GM23338 (cell line): Measurements from ENCODE around the gene CASKIN2. TPM values are rescaled to one million over a fixed set of nuclear protein-coding genes. Genes with fewer than 3 reads are reported as not detected.

Experiments
- ATAC-seq: fragments of 200-7000 bp; cut with Tn5 transposase; 3 replicates; pipeline ENCODE4 v1.9.1; 2020
- DNase-seq: peaks from one replicate; pipeline ENCODE4 v3.0.0-alpha.2; 2015; ENCODE audit warnings: low spot score
- H2AFZ ChIP-seq: fragments of 200-600 bp; sonication (generic); 2 replicates; pipeline ENCODE4 v1.8.0; 2016; ENCODE audit warnings: antibody characterized with exemption, mild to moderate bottlenecking, moderate library complexity
- H3F3A ChIP-seq: fragments of 200-600 bp; sonication (generic); replicated peaks from 2 replicates; pipeline ENCODE4 v1.8.0; 2017; ENCODE audit warnings: antibody characterized with exemption, mixed run types, low read depth
- H3K27ac ChIP-seq: fragments of 200-600 bp; sonication (generic); 2 replicates; pipeline ENCODE4 v1.6.1; 2016; ENCODE audit warnings: low read depth
- H3K27me3 ChIP-seq: fragments of 200-600 bp; sonication (generic); 2 replicates; pipeline ENCODE4 v1.8.0; 2016; ENCODE audit warnings: mild to moderate bottlenecking, mixed run types, moderate library complexity; ENCODE audit not compliant: insufficient read depth
- H3K36me3 ChIP-seq: fragments of 200-600 bp; sonication (generic); 2 replicates; pipeline ENCODE4 v1.8.0; 2016; ENCODE audit warnings: mild to moderate bottlenecking; ENCODE audit not compliant: insufficient read depth
- H3K4me1 ChIP-seq: fragments of 200-600 bp; sonication (generic); 2 replicates; pipeline ENCODE4 v1.8.0; 2016; ENCODE audit warnings: mild to moderate bottlenecking, moderate library complexity; ENCODE audit not compliant: insufficient read depth
- H3K4me2 ChIP-seq: fragments of 200-600 bp; sonication (generic); 2 replicates; pipeline ENCODE4 v1.7.1; 2017; ENCODE audit warnings: mixed run types
- H3K4me3 ChIP-seq: fragments of 200-600 bp; sonication (generic); 2 replicates; pipeline ENCODE4 v1.6.1; 2016; ENCODE audit warnings: mixed run types
- H3K79me2 ChIP-seq: fragments of 200-600 bp; sonication (generic); replicated peaks from 2 replicates; pipeline ENCODE4 v1.8.0; 2017; ENCODE audit warnings: mild to moderate bottlenecking; ENCODE audit not compliant: insufficient read depth
- H3K9me2 ChIP-seq: fragments of 200-600 bp; sonication (generic); 2 replicates; pipeline ENCODE4 v1.8.0; 2017; ENCODE audit not compliant: insufficient read depth
- H4K20me1 ChIP-seq: fragments of 200-600 bp; sonication (generic); replicated peaks from 2 replicates; pipeline ENCODE4 v1.8.0; 2017; ENCODE audit warnings: mild to moderate bottlenecking; ENCODE audit not compliant: insufficient read depth
- H3K27ac Mint-ChIP-seq: 2 replicates; pipeline ENCODE4 v1.8.0; 2020; ENCODE audit warnings: inconsistent platforms, mild to moderate bottlenecking, moderate library complexity, mixed read lengths
- H3K27me3 Mint-ChIP-seq: 3 replicates; pipeline ENCODE4 v1.8.0; 2022; ENCODE audit warnings: low read depth, mild to moderate bottlenecking, moderate library complexity, mixed read lengths, inconsistent platforms; ENCODE audit not compliant: insufficient read depth, poor library complexity
- H3K36me3 Mint-ChIP-seq: 3 replicates; pipeline ENCODE4 v1.8.0; 2021; ENCODE audit warnings: low read depth, mild to moderate bottlenecking, inconsistent platforms, moderate library complexity, mixed read lengths
- H3K4me1 Mint-ChIP-seq: 3 replicates; pipeline ENCODE4 v1.8.0; 2020; ENCODE audit warnings: mild to moderate bottlenecking, inconsistent platforms, mixed read lengths
- H3K4me3 Mint-ChIP-seq: 3 replicates; pipeline ENCODE4 v1.8.0; 2021; ENCODE audit warnings: moderate library complexity, mild to moderate bottlenecking, inconsistent platforms, mixed read lengths
- H3K9me3 Mint-ChIP-seq: 3 replicates; pipeline ENCODE4 v1.8.0; 2020; ENCODE audit warnings: moderate library complexity, mild to moderate bottlenecking, inconsistent platforms, mixed read lengths
- CREB1 ChIP-seq: fragments of 250-450 bp; sonication (Bioruptor Pico); IDR thresholded peaks from 2 replicates; pipeline ENCODE4 v1.5.0; 2020; ENCODE audit warnings: low read depth, mild to moderate bottlenecking, moderate library complexity
- EZH2 ChIP-seq: fragments of 200-600 bp; sonication (generic); IDR thresholded peaks from one replicate; pipeline ENCODE4 v1.8.0; 2017; ENCODE audit warnings: antibody characterized with exemption, mild to moderate bottlenecking, low read depth; ENCODE audit not compliant: unreplicated experiment
- EZH2phosphoT487 ChIP-seq: fragments of 200-600 bp; sonication (generic); IDR thresholded peaks from one replicate; pipeline ENCODE4 v1.8.1; 2018; ENCODE audit warnings: antibody characterized with exemption; ENCODE audit not compliant: unreplicated experiment
- JUNB ChIP-seq: IDR thresholded peaks from one replicate; pipeline ENCODE4 v1.6.1; 2016; ENCODE audit warnings: antibody characterized with exemption; ENCODE audit not compliant: unreplicated experiment
- NANOG ChIP-seq: IDR thresholded peaks from 2 replicates; pipeline ENCODE4 v1.6.1; 2016; ENCODE audit warnings: antibody characterized with exemption, borderline replicate concordance
- STAT1 ChIP-seq: IDR thresholded peaks from one replicate; pipeline ENCODE4 v1.6.1; 2016; ENCODE audit warnings: antibody characterized with exemption; ENCODE audit not compliant: unreplicated experiment
- ZNF114 ChIP-seq: fragments of 250-450 bp; sonication (Bioruptor Pico); IDR thresholded peaks from 2 replicates; pipeline ENCODE4 v1.5.0; 2020; ENCODE audit warnings: mild to moderate bottlenecking, moderate library complexity
- ZNF331 ChIP-seq: fragments of 250-450 bp; sonication (Bioruptor Pico); IDR thresholded peaks from 2 replicates; pipeline ENCODE4 v1.5.0; 2020; ENCODE audit warnings: low read depth, mild to moderate bottlenecking, moderate library complexity
- polyA plus RNA-seq: library from polyadenylated mRNA; unstranded; fragments of >200 nt; fragmentation: Nextera tagmentation; extraction: Ambion mirVana; gene quantifications from 2 replicates; pipeline ENCODE4 v1.2.1, GENCODE V29; 2016
- total RNA-seq: library from RNA; depleted of rRNA; stranded (reverse); fragments of >200 nt; shearing (Covaris generic); gene quantifications from 2 replicates; pipeline ENCODE4 v1.2.3, GENCODE V29; 2014
- TF ChIP-seq, protein P1 (sequence below), 2 experiments: fragments of 200-600 bp in 1 of 2; sonication (generic) in 1 of 2; conservative IDR thresholded peaks; 2 replicates each; pipeline versions ENCODE4 v1.5.1 to v1.6.1; 2016 to 2017; ENCODE audit warnings: antibody characterized with exemption in 2 of 2, low read depth in 2 of 2, mild to moderate bottlenecking in 2 of 2, moderate library complexity in 1 of 2
- TF ChIP-seq, protein P2 (sequence below): fragments of 250-450 bp; sonication (Bioruptor Pico); IDR thresholded peaks from 2 replicates; pipeline ENCODE4 v1.5.0; 2020; ENCODE audit warnings: mild to moderate bottlenecking, moderate library complexity
- TF ChIP-seq, protein P3 (sequence below): IDR thresholded peaks from 2 replicates; pipeline ENCODE4 v1.6.1; 2016; ENCODE audit warnings: antibody characterized with exemption
- TF ChIP-seq, protein P4 (sequence below): IDR thresholded peaks from one replicate; pipeline ENCODE4 v1.6.1; 2018; ENCODE audit warnings: antibody characterized with exemption; ENCODE audit not compliant: unreplicated experiment

Gene CASKIN2
- total and polyA plus RNA-seq, 2 experiments from 2014 or later, result 4.9 to 21.5 TPM

DNA sequence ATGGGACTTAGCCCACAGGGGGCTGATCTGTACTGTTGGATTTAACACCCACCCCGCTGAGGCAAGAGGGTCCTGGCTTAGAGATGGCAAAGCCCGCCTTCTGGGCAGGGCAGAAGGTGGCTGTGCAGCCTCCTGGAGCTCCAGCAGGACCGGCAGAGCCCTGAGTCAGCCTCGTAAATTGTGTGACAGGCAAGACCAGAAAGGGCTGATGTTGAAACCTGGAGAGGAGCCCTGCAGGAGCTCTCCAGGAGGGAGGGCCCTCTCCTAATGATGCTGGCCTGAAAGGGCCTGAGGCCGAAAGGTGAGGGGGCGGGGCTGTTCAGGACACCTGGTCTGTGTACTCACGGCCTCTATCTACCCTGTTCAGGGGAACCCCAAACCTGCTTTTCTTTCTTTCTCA is 49.7 kb upstream of the CASKIN2 start:
- Mint-ChIP-seq H3K4me3 (no peak overlapping the region), H3K27ac (no peak overlapping the region), H3K27me3 (peaks cover 2% of the 10 kb centered on the region), H3K36me3 (no peaks in the 10 kb centered on the region), H3K9me3 (no peaks in the 10 kb centered on the region), H3K4me1 (no peaks in the 10 kb centered on the region)
- no peaks in the 10 kb centered on the region for H3F3A ChIP-seq
- H3K27me3 ChIP-seq, result no peaks in the 10 kb centered on the region
- no peaks in the 10 kb centered on the region for H4K20me1 ChIP-seq
- H3K4me1 ChIP-seq, result no peaks in the 10 kb centered on the region
- no peak overlapping the region for H2AFZ ChIP-seq
- no peak overlapping the region for H3K27ac ChIP-seq
- DNase-seq (no peak), ATAC-seq (peak; percentile 56; the same call in 2 of the 3 replicates)
- H3K4me2 ChIP-seq, result no peak overlapping the region
- H3K36me3 ChIP-seq, result no peaks in the 10 kb centered on the region; the same call in 1 of the 2 replicates
- no peak overlapping the region for H3K4me3 ChIP-seq
- TF ChIP-seq EZH2 (no peak), ZNF331 (CRISPR knock-in tag) (no peak), ZNF114 (no peak), STAT1 (no peak), EZH2phosphoT487 (no peak), NANOG (no peak), JUNB (no peak), CREB1 (CRISPR knock-in tag) (no peak)
- TF ChIP-seq, protein P1, sequence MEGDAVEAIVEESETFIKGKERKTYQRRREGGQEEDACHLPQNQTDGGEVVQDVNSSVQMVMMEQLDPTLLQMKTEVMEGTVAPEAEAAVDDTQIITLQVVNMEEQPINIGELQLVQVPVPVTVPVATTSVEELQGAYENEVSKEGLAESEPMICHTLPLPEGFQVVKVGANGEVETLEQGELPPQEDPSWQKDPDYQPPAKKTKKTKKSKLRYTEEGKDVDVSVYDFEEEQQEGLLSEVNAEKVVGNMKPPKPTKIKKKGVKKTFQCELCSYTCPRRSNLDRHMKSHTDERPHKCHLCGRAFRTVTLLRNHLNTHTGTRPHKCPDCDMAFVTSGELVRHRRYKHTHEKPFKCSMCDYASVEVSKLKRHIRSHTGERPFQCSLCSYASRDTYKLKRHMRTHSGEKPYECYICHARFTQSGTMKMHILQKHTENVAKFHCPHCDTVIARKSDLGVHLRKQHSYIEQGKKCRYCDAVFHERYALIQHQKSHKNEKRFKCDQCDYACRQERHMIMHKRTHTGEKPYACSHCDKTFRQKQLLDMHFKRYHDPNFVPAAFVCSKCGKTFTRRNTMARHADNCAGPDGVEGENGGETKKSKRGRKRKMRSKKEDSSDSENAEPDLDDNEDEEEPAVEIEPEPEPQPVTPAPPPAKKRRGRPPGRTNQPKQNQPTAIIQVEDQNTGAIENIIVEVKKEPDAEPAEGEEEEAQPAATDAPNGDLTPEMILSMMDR (conservative IDR thresholded peaks at IDR 0.05; ENCODE audit: low read depth in 2 of 2), result no peak
- TF ChIP-seq, protein P2, sequence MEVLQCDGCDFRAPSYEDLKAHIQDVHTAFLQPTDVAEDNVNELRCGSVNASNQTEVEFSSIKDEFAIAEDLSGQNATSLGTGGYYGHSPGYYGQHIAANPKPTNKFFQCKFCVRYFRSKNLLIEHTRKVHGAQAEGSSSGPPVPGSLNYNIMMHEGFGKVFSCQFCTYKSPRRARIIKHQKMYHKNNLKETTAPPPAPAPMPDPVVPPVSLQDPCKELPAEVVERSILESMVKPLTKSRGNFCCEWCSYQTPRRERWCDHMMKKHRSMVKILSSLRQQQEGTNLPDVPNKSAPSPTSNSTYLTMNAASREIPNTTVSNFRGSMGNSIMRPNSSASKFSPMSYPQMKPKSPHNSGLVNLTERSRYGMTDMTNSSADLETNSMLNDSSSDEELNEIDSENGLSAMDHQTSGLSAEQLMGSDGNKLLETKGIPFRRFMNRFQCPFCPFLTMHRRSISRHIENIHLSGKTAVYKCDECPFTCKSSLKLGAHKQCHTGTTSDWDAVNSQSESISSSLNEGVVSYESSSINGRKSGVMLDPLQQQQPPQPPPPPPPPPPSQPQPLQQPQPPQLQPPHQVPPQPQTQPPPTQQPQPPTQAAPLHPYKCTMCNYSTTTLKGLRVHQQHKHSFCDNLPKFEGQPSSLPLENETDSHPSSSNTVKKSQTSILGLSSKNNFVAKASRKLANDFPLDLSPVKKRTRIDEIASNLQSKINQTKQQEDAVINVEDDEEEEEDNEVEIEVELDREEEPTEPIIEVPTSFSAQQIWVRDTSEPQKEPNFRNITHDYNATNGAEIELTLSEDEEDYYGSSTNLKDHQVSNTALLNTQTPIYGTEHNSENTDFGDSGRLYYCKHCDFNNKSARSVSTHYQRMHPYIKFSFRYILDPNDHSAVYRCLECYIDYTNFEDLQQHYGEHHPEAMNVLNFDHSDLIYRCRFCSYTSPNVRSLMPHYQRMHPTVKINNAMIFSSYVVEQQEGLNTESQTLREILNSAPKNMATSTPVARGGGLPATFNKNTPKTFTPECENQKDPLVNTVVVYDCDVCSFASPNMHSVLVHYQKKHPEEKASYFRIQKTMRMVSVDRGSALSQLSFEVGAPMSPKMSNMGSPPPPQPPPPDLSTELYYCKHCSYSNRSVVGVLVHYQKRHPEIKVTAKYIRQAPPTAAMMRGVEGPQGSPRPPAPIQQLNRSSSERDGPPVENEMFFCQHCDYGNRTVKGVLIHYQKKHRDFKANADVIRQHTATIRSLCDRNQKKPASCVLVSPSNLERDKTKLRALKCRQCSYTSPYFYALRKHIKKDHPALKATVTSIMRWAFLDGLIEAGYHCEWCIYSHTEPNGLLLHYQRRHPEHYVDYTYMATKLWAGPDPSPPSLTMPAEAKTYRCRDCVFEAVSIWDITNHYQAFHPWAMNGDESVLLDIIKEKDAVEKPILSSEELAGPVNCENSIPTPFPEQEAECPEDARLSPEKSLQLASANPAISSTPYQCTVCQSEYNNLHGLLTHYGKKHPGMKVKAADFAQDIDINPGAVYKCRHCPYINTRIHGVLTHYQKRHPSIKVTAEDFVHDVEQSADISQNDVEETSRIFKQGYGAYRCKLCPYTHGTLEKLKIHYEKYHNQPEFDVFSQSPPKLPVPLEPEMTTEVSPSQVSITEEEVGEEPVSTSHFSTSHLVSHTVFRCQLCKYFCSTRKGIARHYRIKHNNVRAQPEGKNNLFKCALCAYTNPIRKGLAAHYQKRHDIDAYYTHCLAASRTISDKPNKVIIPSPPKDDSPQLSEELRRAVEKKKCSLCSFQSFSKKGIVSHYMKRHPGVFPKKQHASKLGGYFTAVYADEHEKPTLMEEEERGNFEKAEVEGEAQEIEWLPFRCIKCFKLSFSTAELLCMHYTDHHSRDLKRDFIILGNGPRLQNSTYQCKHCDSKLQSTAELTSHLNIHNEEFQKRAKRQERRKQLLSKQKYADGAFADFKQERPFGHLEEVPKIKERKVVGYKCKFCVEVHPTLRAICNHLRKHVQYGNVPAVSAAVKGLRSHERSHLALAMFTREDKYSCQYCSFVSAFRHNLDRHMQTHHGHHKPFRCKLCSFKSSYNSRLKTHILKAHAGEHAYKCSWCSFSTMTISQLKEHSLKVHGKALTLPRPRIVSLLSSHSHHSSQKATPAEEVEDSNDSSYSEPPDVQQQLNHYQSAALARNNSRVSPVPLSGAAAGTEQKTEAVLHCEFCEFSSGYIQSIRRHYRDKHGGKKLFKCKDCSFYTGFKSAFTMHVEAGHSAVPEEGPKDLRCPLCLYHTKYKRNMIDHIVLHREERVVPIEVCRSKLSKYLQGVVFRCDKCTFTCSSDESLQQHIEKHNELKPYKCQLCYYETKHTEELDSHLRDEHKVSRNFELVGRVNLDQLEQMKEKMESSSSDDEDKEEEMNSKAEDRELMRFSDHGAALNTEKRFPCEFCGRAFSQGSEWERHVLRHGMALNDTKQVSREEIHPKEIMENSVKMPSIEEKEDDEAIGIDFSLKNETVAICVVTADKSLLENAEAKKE (CRISPR knock-in tag), result no peak
- TF ChIP-seq, protein P3, sequence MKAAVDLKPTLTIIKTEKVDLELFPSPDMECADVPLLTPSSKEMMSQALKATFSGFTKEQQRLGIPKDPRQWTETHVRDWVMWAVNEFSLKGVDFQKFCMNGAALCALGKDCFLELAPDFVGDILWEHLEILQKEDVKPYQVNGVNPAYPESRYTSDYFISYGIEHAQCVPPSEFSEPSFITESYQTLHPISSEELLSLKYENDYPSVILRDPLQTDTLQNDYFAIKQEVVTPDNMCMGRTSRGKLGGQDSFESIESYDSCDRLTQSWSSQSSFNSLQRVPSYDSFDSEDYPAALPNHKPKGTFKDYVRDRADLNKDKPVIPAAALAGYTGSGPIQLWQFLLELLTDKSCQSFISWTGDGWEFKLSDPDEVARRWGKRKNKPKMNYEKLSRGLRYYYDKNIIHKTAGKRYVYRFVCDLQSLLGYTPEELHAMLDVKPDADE, result no peak
- TF ChIP-seq, protein P4, sequence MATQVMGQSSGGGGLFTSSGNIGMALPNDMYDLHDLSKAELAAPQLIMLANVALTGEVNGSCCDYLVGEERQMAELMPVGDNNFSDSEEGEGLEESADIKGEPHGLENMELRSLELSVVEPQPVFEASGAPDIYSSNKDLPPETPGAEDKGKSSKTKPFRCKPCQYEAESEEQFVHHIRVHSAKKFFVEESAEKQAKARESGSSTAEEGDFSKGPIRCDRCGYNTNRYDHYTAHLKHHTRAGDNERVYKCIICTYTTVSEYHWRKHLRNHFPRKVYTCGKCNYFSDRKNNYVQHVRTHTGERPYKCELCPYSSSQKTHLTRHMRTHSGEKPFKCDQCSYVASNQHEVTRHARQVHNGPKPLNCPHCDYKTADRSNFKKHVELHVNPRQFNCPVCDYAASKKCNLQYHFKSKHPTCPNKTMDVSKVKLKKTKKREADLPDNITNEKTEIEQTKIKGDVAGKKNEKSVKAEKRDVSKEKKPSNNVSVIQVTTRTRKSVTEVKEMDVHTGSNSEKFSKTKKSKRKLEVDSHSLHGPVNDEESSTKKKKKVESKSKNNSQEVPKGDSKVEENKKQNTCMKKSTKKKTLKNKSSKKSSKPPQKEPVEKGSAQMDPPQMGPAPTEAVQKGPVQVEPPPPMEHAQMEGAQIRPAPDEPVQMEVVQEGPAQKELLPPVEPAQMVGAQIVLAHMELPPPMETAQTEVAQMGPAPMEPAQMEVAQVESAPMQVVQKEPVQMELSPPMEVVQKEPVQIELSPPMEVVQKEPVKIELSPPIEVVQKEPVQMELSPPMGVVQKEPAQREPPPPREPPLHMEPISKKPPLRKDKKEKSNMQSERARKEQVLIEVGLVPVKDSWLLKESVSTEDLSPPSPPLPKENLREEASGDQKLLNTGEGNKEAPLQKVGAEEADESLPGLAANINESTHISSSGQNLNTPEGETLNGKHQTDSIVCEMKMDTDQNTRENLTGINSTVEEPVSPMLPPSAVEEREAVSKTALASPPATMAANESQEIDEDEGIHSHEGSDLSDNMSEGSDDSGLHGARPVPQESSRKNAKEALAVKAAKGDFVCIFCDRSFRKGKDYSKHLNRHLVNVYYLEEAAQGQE, result no peak
- no peaks in the 10 kb centered on the region for H3K9me2 ChIP-seq
- no peaks in the 10 kb centered on the region for H3K79me2 ChIP-seq
